Uterus (tissue), 2 donors: ENCODE data around the gene P2RY2.

Source experiments
- CTCF ChIP-seq, 4 experiments: fragments of 200-600 bp in 2 of 4; fragments of 450-650 bp in 2 of 4; sonication (generic) in 2 of 4; IDR thresholded peaks; one replicate each; pipeline ENCODE4 v1.5.1; 2016 to 2019; ENCODE audit warnings: antibody characterized with exemption in 4 of 4, mild to moderate bottlenecking in 2 of 4, moderate library complexity in 1 of 4
- POLR2A ChIP-seq, 2 donors: fragments of 450-650 bp; IDR thresholded peaks; one replicate each; pipeline ENCODE4 v1.6.1; 2016; ENCODE audit warnings: antibody characterized with exemption in 2 of 2, mild to moderate bottlenecking in 1 of 2, moderate library complexity in 1 of 2

- TF ChIP-seq POLR2A (IDR thresholded peaks at IDR 0.05) (no peak), CTCF (IDR thresholded peaks at IDR 0.05) (no peak)
Observed at GRCh38 chr11:73275381-73275750, 57.3 kb downstream of the P2RY2 start.
